T-helper 2 cell treated with Interferon-gamma antibody and Interleukin-4, amounts not matched to agents 5 μg/mL and 100 μg/mL, for 36 hours (primary cell): Measurements from ENCODE around the gene LASP1NB.

Experiments
- DNase-seq: peaks from one replicate; pipeline ENCODE4 v3.0.0; 2021; ENCODE audit warnings: low spot score
- H3K27ac Mint-ChIP-seq: one replicate; pipeline ENCODE4 v1.8.0; 2021; ENCODE audit warnings: mild to moderate bottlenecking, mixed read lengths
- H3K27me3 Mint-ChIP-seq: one replicate; pipeline ENCODE4 v1.8.0; 2021; ENCODE audit warnings: low read depth, mixed read lengths
- H3K36me3 Mint-ChIP-seq: one replicate; pipeline ENCODE4 v1.8.0; 2021; ENCODE audit warnings: low read depth, mixed read lengths
- H3K4me1 Mint-ChIP-seq: one replicate; pipeline ENCODE4 v1.8.0; 2021; ENCODE audit warnings: low read depth, mixed read lengths
- H3K4me3 Mint-ChIP-seq: one replicate; pipeline ENCODE4 v1.8.0; 2022; ENCODE audit warnings: mild to moderate bottlenecking, moderate library complexity, mixed read lengths
- H3K9me3 Mint-ChIP-seq: one replicate; pipeline ENCODE4 v1.8.0; 2021; ENCODE audit warnings: mixed read lengths

The LASP1NB gene

DNA sequence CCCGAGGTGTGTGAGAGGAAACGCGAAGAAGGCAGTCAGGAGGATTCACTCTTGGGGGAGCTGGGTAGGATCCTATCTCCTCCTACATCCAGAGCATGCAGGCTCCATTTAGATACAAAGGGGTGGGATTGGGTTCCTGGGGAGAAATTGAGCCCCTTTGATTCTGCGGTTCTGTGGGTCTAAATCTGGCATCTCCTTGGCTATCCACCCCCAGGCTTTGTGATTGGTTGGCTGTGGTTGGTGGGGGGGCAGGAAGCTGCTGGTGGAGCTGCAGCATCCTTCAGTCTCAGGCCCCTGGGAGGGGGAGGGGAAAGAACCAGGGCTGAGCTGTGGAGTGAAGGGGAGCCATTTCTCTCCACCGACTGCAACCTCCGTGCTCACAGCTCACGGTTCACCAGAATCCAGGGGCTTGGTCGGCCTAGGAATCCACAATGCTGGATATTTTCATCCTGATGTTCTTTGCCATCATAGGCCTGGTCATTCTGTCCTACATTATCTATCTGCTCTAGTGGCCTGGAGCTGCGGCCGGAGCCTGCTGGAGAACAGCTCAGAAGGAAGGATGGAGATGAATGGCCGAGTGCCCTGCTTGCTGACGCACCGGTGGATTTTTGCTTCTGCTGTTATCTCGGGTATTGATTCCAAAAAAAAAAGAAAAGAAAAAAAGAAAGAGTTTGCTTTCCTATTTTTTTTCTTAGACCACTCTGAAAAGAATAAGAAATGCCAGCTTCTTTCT is at the start of gene LASP1NB:
Gene LASP1NB, plus strand, starts transcription at position 352 of the 733 bp plus-strand sequence.
- H3K4me3 Mint-ChIP-seq = no peak within 1 kb of the TSS

DNA sequence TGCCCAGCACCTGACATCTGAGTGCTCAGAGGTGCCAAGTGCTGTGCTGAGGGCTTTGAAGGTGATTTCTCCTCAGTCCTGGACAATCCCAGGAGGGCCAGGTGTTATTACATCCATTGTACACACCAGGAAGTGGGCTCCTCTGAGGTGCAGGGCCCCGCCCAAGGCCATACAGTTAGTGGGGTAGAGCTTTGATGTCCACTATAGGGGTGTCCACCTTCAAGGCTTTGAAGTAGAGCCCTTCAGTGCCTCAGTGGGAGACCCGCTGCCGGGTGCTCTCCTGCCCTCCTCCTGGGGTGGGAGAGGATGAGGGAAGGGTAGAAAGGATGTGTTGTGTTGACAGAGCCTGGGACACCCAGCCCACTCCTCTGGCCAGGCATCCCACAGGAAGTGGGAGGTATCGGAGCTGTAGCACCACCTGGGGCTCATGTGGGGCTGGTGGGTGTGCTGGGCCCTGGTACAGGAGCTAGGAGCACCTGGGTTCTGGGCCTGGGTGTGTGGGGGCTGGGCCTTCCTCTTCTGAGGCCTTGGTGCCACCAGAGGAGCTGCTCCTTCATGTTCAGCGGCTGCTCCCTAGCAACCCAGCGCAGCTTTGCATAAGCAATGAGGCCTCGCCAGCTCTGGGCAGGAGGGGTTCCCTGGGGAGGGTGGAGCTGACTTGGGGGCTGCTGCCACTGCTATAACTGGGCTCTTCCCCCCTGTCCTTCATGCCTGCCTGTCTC is 48.1 kb upstream of the LASP1NB start:
- Mint-ChIP-seq H3K27ac (peak overlapping the region; percentile 49), H3K4me3 (peak overlapping the region; percentile 49), H3K9me3 (no peaks in the 10 kb centered on the region), H3K36me3 (peaks cover 39% of the 10 kb centered on the region), H3K27me3 (no peaks in the 10 kb centered on the region), H3K4me1 (peaks cover 63% of the 10 kb centered on the region)
- no peak for DNase-seq

More for the DNA sequence above, at the start of gene LASP1NB:
- Mint-ChIP-seq H3K27ac (peak within 1 kb of the TSS; percentile 17), H3K36me3 (peaks cover 10% of the 10 kb centered on the region), H3K4me1 (peaks cover 24% of the 10 kb centered on the region), H3K9me3 (no peaks in the 10 kb centered on the region), H3K27me3 (no peaks in the 10 kb centered on the region)
- DNase-seq = no peak

DNA sequence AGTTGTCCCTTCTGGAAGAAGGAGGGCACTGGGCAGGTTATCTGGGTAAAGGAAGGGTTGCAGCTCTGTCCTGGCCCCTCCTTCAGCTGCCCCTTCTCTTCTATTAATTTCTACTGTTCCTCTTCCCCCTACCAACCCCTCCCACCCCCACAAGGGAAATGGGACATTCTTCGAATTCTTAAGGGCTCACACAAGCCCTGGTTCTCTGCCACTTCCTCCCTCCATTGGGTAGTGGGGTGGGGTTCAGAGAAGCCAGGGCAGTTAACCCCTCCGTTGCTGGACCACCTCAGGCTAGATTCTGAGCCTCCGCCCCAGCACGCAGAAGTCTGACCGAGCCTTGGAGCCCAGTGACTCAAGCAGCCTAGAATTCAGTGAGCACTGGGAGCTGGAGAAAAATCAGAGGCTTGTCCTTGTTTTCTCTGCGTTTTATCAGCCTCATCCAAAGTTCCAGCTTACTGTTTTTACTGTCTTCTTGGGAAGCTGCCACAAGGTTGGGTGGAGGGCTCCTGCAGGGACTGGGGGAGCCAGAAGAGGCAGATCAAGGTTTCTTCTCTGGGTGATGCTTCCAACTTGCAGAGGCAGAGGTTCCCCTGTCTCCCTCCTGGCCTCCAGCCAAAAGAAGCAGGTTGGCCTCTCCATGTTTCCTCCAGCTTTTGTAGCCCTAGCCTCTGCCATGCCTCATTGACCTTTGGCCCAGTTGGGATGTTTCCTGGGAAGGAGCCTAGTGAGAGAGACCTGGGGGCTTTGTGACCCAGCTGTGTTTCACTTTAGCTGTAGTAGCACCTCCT is 45.3 kb upstream of the LASP1NB start:
- Mint-ChIP-seq H3K36me3 (peaks cover 54% of the 10 kb centered on the region), H3K27ac (peak overlapping the region; percentile 71), H3K4me1 (peaks cover 65% of the 10 kb centered on the region), H3K9me3 (no peaks in the 10 kb centered on the region), H3K4me3 (peak overlapping the region; percentile 65), H3K27me3 (no peaks in the 10 kb centered on the region)
- DNase-seq = no peak

- Mint-ChIP-seq H3K4me1 (peaks cover 72% of the 10 kb centered on the region), H3K9me3 (no peaks in the 10 kb centered on the region), H3K27me3 (no peaks in the 10 kb centered on the region), H3K36me3 (peaks cover 62% of the 10 kb centered on the region), H3K4me3 (peak overlapping the region; percentile 58), H3K27ac (peak overlapping the region; percentile 75)
- DNase-seq = no peak
Measured at GRCh38 chr17:38881600-38882191, 43.7 kb upstream of the LASP1NB start.

DNA sequence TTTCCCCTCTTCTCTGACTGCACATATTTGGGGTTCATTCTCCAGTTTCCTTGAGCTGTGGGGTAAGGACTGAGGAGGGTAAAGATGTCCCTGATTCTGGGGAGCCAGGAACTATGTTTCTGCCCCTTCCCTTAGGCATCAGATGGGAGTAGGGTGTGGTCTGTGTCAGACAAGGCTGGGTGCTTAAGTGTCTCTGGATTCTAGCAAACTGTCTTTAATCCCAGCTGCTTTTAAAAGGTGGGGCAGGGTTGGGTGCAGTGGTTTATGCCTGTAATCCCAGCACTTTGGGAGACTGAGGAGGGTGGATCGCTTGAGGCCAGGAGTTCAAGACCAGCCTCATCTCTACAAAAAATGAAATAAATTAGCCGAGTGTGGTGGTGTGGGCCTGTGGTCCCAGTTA is 42.5 kb upstream of the LASP1NB start:
- H3K36me3 Mint-ChIP-seq = peaks cover 67% of the 10 kb centered on the region
- H3K4me3 Mint-ChIP-seq = peak overlapping the region; percentile 77
- peak overlapping the region; percentile 65 for H3K27ac Mint-ChIP-seq
- H3K4me1 Mint-ChIP-seq = peaks cover 60% of the 10 kb centered on the region
- H3K27me3 Mint-ChIP-seq = no peaks in the 10 kb centered on the region
- no peaks in the 10 kb centered on the region for H3K9me3 Mint-ChIP-seq
- DNase-seq = no peak

- no peak for DNase-seq
- Mint-ChIP-seq H3K27me3 (no peaks in the 10 kb centered on the region), H3K9me3 (no peaks in the 10 kb centered on the region), H3K4me1 (peaks cover 56% of the 10 kb centered on the region), H3K36me3 (peaks cover 64% of the 10 kb centered on the region), H3K27ac (peak overlapping the region; percentile 87), H3K4me3 (peak overlapping the region; percentile 77)
Measured at GRCh38 chr17:38883592-38884526, 41.6 kb upstream of the LASP1NB start.

DNA sequence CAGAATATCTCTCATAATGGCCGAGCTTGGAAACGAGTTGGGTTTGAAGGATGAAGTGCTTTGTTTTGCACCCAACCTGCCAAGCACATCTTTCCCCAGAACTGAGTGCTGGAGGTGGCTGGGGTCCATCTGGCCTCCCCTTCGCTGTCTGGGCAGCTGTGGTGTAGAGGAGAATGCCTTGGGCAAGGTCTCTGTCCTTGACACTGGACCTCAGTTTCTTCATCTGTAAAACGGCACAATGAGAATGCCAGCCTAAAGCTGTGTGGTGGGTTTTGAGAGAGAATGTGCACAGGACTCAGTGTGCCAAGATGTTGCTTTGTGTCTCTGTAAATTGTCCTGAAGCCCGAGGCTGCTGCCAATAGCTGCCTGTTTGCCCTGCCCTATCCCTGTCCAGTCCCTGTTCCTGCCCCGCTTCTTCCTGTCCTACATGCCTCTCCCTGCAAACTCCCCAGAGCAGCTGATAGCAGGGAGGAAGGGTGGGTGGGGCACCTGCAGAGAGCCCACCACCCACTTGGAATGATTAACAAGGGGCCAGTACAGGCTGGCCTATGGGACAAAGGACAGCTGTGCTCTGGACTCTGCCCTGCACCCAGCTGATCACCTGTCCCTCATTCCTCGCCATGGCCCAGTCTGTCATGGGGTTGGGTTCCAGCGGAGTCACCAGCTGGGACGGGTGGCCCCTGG is 40.2 kb upstream of the LASP1NB start:
- H3K27me3 Mint-ChIP-seq = no peaks in the 10 kb centered on the region
- H3K27ac Mint-ChIP-seq = peak overlapping the region; percentile 38
- H3K36me3 Mint-ChIP-seq = peaks cover 63% of the 10 kb centered on the region
- DNase-seq = no peak
- no peaks in the 10 kb centered on the region for H3K9me3 Mint-ChIP-seq
- peaks cover 56% of the 10 kb centered on the region for H3K4me1 Mint-ChIP-seq
- peak overlapping the region; percentile 10 for H3K4me3 Mint-ChIP-seq

- Mint-ChIP-seq H3K27me3 (no peaks in the 10 kb centered on the region), H3K27ac (peak overlapping the region; percentile 38), H3K4me1 (peaks cover 58% of the 10 kb centered on the region), H3K36me3 (peaks cover 58% of the 10 kb centered on the region), H3K9me3 (no peaks in the 10 kb centered on the region), H3K4me3 (peak overlapping the region; percentile 11)
- no peak for DNase-seq
Measured at GRCh38 chr17:38885728-38886642, 39.4 kb upstream of the LASP1NB start.

DNA sequence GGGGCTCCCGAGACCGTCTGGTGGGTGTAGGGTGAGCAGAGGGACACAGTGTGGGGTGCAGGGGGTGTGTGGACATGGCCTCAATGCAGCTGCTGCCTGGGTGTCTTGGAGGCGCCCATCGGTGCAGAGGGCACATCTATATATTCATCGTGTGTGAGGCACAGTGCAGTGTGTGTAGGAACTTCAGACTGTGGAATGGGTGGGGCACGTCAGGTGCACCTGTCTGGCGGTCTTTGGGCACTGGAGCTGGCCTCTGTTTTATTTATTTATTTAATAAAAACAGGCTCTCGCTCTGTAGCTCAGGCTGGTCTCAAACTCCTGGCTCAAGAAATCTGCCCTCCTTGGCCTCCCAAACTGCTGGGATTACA is 38.8 kb upstream of the LASP1NB start:
- Mint-ChIP-seq H3K36me3 (peaks cover 57% of the 10 kb centered on the region), H3K9me3 (no peaks in the 10 kb centered on the region), H3K27ac (no peak overlapping the region), H3K4me1 (peaks cover 58% of the 10 kb centered on the region), H3K27me3 (no peaks in the 10 kb centered on the region), H3K4me3 (no peak overlapping the region)
- no peak for DNase-seq

DNA sequence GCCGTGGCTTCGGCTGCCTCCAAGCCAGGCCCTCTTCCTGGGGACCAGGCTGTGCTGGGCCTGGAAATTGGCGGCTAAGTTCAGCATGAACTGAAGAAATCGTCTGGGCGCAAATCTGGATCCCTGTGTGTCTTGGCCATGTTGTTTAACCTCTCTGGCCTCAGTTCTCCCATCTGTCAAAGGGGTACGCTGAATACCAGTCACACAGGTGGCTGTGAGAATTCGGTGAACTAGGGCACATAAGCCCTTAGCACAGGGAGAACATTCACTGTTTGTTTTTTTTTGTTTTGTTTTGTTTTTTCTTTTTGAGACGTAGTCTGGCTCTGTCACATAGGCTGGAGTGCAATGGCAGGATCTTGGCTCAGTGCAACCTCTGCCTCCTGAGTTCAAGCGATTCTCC is 36.6 kb upstream of the LASP1NB start:
- H3K4me3 Mint-ChIP-seq = no peak overlapping the region

DNA sequence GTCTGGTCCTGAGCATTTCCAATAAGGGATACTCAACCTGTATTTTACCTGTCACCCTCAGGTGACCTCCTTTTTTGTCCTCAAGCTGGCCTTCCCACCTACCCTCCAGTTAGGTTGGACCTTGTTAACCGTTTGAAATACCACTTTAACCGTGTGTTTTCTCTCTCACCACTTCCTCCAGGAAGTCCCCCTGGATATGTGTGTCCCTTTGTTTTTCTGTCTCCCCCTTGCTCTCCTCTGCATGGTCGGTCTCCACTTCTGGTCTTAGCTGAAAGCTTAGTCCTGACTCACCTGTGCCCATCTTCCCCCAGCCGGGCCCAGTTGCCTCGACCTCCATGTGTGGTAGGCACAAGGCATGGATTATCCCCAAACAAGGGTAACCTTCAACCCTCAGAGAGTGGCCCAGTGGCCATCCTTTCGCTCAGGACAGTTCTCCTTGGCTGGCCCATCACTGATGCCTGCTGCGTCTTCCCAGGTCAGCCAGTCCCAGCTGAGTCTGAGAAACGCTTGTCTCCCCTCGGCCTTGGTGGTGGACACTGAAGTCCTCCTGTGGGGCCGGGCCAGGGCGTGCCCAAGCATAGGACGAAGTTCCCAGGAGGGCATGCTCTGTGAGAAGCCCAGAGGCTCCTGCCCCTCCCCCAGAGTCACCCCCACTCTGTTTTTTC is 35.5 kb upstream of the LASP1NB start:
- H3K4me3 Mint-ChIP-seq = peak overlapping the region; percentile 44
- DNase-seq = no peak
- peaks cover 51% of the 10 kb centered on the region for H3K36me3 Mint-ChIP-seq
- no peaks in the 10 kb centered on the region for H3K9me3 Mint-ChIP-seq
- H3K27ac Mint-ChIP-seq = peak overlapping the region; percentile 49
- peaks cover 54% of the 10 kb centered on the region for H3K4me1 Mint-ChIP-seq
- no peaks in the 10 kb centered on the region for H3K27me3 Mint-ChIP-seq

More for the DNA sequence above, 36.6 kb upstream of the LASP1NB start:
- no peak for DNase-seq
- peaks cover 47% of the 10 kb centered on the region for H3K36me3 Mint-ChIP-seq
- H3K27ac Mint-ChIP-seq = peak overlapping the region; percentile 15
- H3K27me3 Mint-ChIP-seq = no peaks in the 10 kb centered on the region
- H3K4me1 Mint-ChIP-seq = peaks cover 51% of the 10 kb centered on the region
- H3K9me3 Mint-ChIP-seq = no peaks in the 10 kb centered on the region
